Measurements from ENCODE around the gene TNS4. TPM values are rescaled to one million over a fixed set of nuclear protein-coding genes. Genes with fewer than 3 reads are reported as not detected.

TNS4 gene
- total RNA-seq, 1 donor from 2014 or later = 0.23 TPM

DNA sequence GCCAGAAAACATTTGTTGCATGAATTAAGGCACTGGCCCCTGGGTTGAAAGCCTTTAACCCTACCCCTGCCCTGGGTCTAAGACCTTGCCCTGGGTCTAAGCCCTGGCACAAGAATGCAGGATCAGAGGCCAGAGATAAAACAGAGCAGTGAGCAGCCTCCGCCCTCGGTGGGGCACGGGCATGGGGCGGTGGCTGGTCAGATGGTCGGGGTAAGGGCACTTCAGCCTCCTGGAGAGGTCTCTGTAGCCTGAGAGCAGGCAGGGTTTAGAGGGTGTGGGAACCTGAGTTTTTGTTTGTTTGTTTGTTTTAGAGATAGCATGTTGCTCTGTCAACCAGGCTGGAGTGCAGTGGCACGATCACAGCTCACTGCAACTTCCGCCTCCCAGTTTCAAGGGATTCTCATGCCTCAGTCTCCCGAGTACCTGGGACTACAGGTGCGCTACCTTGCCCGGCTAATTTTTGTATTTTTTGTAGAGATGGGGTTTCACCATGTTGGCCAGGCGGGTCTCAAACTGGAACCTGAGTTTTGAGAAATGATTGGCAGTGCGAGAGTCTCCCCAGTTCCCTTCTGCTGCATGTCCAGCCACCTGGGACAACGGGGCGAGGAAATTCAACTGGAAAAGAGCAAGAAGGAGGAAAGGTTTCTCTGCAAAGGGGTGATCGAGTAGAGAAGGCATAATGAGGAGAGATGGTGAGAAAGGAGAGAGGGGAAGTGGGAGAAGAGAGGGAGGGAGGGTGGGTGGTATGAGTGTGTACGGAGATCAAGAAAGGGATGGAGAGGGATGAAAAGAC lies 27.7 kb downstream of the TNS4 start:
- DNase-seq (ENCODE audit: low spot score) = no peak

DNA sequence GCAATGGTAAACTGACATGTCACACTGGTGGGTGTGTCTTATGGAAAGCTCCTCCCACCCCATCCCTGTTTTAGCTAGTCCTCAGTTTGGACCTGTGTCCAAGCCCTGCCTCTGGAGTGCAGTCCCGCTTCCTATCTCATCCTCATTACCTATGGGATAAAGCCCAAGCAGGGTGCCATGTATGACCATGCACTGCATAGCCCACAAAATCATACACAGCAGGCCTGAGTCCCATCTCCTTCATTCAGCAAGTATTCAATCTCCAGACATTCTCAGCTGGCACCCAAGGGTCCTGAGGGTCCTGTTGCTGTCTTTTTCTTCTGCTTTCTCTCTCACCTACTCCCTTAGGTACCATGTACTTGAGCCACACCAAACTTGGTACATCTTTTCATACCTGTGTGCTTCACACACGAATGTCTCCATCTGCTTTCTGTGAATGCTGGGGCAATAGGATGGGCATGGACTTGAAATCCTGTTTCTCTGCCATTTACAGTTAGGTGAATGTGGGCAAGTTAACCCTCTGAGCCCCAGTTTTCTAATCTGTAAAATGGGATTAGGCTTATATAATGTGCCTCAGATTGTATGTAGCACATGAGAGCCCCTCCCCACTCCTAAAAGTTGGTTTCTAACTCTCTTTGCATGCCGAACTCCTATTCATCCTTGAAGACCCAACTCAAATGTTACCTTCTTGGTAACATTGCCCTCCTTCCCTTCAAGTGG lies 28.5 kb downstream of the TNS4 start:
- no peak for DNase-seq (ENCODE audit: low spot score)

DNA sequence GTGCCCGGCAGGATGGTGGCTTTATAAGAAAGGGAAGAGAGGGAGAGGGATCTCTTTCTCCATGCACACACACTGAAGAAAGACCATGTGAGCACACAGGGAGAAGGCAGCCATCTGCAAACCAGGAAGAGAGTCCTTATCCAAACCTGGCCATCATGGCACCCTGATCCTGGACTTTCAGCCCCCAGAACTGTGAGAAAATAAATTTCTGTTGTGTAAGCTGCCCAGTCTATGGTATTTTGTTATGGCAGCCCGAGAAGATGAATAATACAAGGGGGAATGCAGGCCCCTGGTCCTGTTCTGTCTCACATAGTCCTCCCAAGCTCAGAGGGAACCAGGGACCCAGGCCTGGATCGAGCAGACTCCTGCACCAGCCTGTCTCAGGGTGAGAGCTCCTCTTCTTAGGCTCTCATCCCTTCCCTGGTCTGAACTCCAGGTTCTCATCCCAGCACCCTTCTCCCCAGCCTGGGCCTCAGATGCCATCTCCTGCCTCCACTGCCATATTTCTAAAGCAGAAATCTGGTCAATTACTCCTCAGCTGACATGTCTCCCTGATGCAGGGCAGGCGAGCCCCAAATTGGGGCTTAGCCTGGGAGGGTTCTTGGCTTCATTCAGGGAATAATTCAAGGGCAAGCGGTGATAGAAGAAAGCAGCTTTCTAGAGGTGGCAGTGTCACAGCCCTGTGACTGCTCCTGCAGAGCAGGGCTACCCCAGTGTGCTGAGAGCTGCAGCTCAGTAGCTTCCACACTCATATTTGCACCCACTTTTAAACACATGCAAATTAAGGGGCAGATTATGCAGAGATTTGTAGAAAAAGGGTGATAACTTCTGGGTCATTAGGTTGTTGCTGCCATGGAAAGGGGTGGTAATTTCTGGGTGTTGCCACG lies 29.3 kb downstream of the TNS4 start:
- DNase-seq (ENCODE audit: low spot score) = no peak

DNA sequence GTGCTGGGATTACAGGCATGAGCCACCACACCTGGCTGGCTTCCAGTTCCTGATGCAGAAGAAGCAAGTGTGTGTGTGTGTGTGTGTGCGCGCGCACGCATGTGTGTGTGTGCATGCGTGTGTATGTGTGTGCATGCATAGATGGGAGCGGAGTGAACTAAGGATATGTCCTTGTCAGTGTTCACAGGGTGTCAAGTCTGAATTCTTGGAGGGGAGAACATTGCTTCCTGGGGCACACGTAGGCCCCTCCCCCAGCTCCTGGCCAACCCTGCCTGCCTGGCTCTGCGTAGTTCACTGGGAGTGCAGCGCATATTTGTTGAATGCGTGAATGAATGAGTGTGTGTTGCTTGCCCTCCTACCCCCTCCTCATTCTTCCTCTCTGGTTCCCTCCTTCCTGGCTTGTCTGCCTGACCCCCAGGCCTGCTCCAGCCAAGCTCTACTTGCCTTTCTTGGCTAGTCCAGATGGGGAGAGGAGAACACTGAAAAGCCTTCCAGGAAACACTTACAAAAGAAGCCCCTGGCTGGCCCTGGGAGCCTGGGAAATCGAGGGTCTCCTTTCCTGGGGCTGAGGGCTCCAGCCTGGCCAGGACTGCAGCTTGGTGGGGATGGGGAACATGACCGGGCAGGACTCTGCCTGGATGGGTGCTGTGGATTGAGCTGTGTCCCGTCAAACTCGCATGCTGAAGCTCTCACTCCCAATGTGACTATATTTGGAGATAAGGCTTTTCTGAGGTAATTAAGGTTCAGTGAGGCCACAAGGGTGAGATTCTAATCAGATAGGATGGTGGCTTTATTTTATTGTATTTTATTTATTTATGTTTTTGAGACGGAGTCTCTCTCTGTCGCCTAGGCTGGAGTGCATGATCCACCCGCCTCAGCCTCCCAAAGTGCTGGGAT lies 30.2 kb downstream of the TNS4 start:
- DNase-seq (ENCODE audit: low spot score) = no peak

DNA sequence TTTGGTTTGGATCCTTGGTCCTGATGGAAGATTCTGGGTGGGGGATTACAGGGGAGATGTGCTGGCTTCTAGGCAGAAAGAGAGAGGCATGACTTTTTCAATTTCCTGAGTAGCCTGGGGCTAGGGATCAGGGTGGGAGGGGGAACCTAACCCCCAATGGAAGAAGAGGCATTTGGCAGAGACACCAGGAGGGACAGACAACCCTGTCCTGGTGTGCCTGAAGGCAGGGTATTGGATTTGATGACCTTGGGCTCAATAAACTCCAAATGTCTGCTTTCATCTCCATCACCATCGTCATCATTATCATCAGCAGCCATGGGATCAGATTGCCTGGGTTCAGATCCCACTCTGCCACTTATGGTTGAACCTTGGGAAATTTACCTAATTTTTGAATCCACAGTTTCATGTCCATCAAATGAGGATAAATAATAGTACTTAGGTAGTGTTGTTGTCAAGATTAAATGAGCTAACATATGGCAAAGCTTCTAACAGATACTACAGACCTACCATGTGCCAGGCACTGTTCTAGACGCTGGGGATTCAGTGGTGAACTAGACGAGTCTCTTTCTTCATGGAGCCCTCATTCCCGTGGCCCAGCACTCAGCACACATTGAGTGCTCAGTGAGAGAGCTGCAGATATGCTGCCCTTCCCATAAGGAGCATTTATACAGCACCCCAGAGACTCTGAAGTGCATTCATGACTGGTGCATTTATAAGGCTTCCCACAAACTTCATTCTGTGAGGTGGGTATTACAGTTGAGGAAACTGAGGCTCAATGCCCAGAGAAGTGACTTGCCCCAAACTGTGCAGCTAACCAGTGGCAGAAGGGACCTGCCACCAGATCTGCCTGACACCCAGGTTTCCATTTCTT lies 31.4 kb downstream of the TNS4 start:
- no peak for DNase-seq (ENCODE audit: low spot score)

DNA sequence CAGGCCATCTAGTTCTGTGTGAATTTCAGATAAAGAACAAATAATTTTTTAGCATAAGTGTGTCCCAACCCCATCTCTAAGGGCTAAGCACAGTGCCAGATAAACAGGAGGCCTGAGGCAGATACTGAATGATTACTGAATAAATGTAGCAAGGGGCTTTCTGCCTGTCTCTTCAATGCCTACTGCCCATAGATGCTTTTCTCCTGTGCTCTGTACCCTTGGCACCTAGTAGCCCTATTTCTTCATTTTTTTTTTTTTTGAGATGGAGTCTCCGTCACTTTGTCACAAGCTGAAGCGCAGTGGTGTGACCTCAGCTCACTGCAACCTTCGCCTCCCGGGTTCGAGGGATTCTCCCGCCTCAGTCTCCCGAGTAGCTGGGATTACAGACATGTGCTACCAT lies 32.9 kb downstream of the TNS4 start:
- no peak for DNase-seq (ENCODE audit: low spot score)

DNA sequence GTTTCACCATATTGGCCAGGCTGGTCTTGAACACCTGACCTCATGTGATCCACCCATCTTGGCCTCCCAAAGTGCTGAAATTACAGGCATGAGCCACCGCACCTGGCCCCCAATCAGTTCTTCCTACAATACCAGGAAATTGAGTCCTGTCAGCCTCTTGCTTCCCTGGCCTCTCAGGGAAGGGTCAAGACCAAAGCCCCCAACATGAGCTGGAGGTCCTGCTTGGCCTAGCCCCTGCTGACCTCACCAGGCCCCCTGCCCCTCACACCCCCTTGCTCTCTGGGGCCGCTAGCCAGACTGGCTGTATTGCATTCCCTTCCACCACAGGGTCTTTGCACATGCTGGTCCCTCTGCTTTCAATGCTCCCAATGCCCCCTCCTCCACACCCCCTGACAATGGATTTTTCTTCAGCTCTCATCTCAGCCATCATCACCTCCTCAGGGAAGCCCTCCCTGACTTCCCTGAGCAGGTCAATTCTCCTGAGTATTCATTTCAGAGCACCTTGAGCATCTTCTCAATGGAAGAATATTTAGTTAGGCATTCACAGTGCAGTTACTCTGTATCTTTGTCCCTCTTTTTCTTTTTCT lies 34.0 kb downstream of the TNS4 start:
- no peak for DNase-seq (ENCODE audit: low spot score)

DNA sequence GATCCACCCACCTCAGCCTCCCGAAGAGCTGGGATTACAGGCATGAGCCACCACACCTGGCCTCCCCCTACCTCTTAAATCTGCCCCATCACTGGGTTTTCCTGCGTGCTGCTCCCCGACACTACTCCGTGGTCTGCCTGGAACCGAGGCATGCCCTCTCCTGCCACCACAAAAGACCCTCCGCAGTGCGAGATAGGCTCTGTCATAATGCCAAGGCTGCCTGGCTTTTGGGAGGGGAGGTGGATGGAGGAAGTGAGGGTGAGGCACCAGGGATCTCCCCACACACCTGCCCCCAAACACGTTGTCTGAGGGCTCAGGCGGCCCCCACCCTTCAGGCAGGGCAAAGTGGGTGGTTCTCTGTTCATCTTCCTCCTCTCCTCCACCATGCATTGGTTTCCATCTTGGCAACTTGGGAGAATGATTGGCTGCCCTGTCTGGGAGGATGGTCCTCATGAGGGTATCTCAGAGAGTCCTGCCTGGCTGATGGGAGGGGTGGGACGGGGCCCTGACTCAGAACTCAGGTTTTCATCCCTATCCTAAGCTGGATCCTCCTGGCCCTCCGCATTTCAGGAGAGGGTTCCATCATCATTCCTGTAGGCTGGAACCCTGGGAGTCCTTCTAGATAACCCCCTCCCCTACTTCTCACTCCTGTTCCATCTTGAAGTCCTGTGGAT lies 35.0 kb downstream of the TNS4 start:
- DNase-seq (ENCODE audit: low spot score) = no peak

DNA sequence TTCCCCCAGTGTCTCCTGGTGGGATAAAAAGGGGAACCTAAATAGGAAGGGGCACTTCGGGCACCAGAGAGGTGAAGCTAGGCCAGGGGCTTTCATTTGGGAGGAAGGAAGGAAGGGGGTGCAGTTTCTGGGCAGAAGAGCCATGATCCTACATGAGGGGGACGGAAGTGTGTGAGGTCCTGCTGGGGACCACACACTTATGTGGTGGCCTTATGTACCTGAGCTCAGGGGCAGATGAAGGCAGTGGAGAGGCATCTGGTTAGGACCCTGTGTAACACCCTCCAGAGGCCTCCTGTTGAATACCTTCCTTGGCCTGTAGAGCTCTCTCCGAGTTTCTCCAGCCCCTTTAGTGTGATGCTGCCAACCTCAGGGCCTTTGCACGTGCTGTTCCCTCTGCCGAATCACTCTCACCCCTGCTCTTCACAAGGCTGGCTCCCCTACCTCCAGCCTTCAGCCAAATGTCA lies 37.0 kb downstream of the TNS4 start:
- no peak for DNase-seq (ENCODE audit: low spot score)

DNA sequence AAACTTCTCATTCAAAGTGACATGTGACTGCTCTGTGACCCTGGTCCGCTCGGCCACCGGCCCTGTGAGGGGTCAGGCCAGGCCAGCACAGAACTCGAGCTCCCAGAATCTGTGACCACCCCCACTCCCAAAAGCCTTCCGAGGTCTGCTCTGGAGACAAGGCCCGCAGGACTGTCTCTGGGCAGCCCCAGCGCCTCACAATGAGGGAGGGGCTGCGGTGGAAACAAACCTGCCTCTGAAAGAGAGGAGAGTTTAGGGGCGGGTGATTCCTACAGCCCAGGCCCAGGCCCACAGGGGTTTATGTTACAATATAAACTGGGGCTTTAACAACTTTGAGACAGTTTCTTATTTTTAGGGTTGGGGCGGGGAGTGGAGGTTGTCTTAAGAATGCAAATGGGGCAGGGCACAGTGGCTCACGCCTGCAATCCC lies 38.3 kb downstream of the TNS4 start:
- DNase-seq (ENCODE audit: low spot score) = no peak

DNA sequence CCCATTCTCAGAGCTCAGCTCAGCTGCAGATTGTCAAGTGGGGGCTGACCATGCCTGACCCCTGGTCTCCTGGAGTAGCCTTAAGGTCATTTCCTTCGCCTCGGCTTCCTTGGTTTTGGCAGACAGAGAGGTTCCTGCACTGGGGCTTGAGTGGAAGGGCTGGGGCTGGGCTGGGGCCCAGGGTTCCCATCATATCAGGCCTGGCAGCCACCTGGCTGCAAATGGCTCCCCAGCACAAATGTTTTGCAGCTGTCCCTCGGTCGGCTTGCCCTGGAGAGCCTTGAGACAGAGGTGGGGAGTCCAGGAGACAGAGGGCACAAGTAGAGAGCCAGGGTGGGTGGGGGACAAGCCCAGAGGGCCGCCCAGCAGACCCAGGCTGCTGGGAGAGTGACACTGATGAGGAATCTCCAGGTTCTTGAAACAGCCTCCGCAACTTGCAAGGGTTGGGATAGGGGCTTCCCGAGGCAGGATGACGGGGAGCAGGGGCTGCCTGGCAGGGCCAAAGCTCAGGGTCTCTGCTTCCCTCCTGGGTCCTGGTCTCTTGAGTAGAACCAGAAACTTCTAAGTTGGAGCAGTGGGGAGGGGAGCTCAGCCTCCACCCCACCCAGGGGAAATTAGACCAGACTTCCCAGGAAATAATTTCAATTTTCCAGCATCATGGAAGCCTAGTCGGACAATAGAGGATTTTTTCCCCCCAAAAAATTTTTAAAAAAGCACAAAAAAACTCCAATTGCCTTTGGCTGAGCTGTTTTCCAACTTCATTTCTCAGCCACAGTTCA lies 38.9 kb downstream of the TNS4 start:
- DNase-seq (ENCODE audit: low spot score) = no peak

DNA sequence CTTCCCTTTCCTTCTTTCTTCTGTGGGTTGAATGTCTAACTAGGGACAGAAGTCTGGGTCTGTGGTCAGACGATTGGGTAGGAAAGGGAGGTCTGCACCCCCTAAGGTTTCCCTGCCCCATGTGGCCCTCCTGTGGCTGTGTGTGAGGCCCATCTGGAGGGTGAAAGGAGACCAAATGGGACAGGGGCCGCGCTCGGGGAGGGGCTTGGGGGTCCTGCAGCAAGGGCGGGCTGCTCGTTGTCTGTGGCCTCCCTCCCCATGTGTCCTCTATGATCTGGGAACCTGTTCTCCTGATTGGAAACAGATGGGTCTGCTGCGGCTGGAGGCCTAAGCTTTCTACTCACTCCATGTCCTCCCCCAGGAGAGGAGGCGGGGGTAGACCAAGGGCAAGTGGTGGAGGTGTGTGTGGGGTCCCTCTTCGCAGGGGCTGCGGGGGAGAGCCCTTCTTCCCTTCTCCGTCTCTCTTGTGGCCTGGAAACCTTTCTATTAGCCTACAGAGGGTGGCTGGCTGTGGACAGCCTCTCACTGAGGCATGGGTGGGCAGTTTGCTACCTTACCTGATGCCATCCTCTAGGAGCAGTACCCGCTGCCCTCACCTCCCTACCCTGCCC lies 39.6 kb downstream of the TNS4 start:
- DNase-seq (ENCODE audit: low spot score) = no peak

DNA sequence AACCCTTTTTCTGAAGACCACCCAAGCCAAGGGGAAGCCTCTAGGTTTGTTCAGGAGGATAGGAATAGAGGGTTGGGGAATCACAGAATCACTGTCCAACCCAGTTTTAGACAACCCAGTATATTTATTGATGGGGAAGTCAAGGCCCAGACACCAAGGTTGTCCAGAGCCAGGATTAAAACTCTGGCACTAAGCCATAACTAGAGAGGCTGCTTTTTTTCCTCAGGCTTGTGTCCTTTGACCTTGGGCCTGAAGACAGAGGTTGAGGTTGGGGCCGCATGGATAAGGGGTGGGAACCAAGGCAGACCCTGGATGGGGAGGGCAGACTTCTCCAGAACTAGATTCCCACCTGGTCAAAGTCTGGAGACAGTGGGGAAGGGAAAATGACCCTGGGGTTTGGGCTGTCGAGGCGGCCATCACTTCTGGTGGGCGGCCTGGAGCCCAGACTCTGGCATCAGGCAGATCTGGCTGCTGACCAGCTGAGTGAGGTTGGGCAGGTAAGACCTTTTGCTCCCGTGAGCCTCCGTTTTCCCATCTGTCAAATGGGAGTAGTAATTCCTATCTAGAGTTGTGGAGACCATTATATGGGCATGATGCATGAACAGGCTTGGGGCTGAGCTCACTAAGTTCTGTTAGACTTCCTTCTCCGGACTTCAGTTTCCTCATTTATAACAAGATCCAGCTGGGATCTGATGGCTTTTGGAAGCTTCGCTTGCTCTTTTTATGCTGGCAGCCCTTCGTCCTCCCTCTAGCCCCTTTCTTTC lies 40.3 kb downstream of the TNS4 start:
- DNase-seq (ENCODE audit: low spot score) = no peak

DNA sequence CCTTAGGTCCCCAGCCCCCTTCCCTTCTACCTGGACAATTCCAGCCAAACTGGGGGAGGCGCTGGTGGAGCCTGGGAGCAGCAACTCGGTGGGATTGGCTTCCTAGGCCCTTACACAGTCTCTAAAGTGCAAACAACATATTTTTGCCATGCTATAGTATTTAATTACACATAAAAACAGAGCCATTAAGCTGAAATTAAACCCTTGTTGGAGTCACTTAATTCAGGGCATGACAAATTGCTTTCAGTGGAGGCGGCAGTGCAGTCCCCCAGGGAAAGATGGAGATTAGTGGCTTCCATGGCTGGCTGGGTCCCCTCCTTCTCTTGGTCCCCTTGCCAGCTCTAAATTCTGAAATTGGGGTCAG lies 40.8 kb downstream of the TNS4 start:
- DNase-seq (ENCODE audit: low spot score) = no peak

DNA sequence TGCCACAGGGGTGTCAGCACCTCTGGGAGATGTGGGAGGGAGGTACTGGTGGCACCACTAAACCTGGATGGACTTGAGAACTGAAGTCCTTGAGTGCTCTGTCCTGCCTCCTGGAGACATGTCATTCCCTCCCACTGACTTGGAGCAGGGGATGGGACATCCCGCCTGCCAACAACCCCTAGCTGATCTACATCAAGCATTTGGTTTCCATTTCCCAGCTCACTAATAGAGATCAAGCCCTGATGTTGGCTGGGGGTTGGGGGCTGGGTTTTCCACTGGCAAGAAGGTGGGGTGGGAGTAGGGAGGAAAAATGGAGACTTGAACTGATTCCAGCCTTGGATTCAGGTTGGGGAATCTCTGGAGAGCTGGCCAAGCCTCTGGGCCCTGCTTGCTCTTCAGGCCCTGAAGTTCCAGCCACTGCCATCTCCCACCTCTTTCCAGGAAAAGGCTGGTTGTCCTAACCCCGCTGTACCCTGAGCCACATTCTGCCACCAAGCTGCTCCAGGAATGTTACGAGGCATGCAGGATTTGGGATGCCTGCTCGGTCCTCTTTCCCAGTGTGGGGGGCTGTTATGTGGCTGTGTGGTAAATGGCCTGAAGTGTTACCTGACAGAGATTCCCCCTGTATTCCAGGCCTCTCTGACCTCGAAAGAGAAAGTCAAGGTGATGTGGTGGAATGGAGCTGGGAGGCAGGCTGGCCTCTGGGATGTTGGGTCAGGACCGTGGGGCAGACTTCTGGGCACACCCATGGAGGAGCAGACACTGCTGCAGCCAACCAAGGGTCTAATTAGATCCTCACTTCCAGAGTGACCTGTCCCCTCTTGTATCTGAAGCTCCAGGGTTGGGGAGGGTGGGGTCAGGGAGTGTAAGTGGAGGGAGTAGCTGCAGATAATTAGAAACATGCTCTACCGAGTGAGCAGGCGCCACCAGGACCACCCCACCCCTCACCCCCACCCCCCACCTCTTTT lies 41.5 kb downstream of the TNS4 start:
- no peak for DNase-seq (ENCODE audit: low spot score)

DNA sequence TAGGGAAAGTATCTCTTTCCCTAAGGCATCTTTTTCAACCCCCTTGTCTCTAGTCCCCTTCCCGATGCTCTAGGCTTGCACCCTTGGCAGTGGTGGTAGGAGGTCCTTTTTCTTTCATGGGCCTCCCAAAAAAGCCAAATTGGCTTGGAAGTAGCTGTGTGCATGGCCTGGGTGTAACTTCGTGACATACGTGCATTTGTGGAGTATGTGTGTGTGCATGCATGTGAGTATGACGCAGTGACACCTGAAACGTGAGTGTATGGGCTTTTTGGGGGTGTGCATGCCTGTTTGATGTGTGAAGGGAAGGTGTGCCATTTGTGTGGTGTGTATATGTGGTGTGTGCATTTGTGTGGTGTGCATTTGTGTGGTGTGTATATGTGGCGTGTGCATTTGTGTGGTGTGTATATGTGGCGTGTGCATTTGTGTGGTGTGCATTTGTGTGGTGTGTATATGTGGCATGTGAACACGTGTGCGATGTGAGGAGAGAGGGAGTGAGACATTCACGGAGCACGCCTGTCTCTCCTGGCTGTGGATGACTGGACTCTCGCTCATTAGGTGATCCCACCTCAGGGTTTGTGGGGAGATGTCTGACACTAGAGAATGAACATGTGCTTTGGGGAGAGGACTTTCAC lies 42.5 kb downstream of the TNS4 start:
- DNase-seq (ENCODE audit: low spot score) = no peak
